HCT116 (cell line): ENCODE results near the gene C3orf20. TPM values are rescaled to one million over a fixed set of nuclear protein-coding genes. Genes with fewer than 3 reads are reported as not detected.

Experiments
- ATAC-seq: fragments of 200-7000 bp; cut with Tn5 transposase; 2 replicates; pipeline ENCODE4 v1.9.1; 2020; ENCODE audit warnings: mild to moderate bottlenecking, moderate library complexity
- BruUV-seq: library from RNA; stranded (reverse); fragments of 400-500 nt; replicated peaks from 2 replicates; lab custom pipeline; 2021; lab: Mats Ljungman, UMichigan
- CTCF ChIA-PET: fragments of 300-600 bp; sonication (Branson Sonifier 250); formaldehyde crosslinking; loops from one replicate; lab custom pipeline; 2021; ENCODE audit warnings: antibody characterized with exemption; lab: Charles Lee
- POLR2A ChIA-PET: fragments of 300-600, 350-600 bp; sonication (Branson Sonifier 250); formaldehyde crosslinking; loops from one replicate; lab custom pipeline; 2021; ENCODE audit warnings: antibody characterized with exemption; lab: Charles Lee
- RAD21 ChIA-PET, 2 experiments: fragments of 300-600 bp; sonication (Branson Sonifier 250); formaldehyde crosslinking; loops; one replicate each; lab custom pipeline; 2023; ENCODE audit warnings: low total read pairs in 2 of 2; ENCODE audit not compliant: uncharacterized antibody in 2 of 2, unreplicated experiment in 2 of 2, low non-redundant PET in 1 of 2; lab: Charles Lee
- DNase-seq: peaks from one replicate; pipeline ENCODE4 v3.0.0-alpha.2; 2010; ENCODE audit warnings: low read depth, low spot score
- H2AFZ ChIP-seq: fragments of 200-600 bp; shearing (Covaris generic), sonication (generic); 2 replicates; pipeline ENCODE4 v1.6.1; 2017; ENCODE audit warnings: low read depth, mixed run types, mixed read lengths, antibody characterized with exemption, low read length; ENCODE audit not compliant: poor library complexity, severe bottlenecking
- H3K27ac ChIP-seq: 2 replicates; pipeline ENCODE4 v1.5.1; 2012; ENCODE audit warnings: low read depth, low read length
- H3K27me3 ChIP-seq: fragments of 200-600 bp; sonication (generic); 2 replicates; pipeline ENCODE4 v1.6.1; 2016; ENCODE audit warnings: mixed run types, low read length, mixed read lengths; ENCODE audit not compliant: insufficient read depth
- H3K36me3 ChIP-seq, 2 experiments: fragments of 200-500 bp in 1 of 2; fragments of 200-600 bp in 1 of 2; sonication (Bioruptor generic) in 1 of 2; sonication (generic) in 1 of 2; 2 replicates each; pipeline versions ENCODE4 v1.5.1 to v1.6.1; 2014 to 2016; ENCODE audit warnings: low read length in 2 of 2, inconsistent platforms in 1 of 2, mixed read lengths in 1 of 2, mixed run types in 1 of 2; ENCODE audit not compliant: insufficient read depth in 2 of 2, control insufficient read depth in 1 of 2
- H3K4me1 ChIP-seq, 2 experiments: fragments of 200-600 bp in 1 of 2; sonication (generic) in 1 of 2; 2 replicates each; pipeline versions ENCODE4 v1.5.1 to v1.6.1; 2012 to 2017; ENCODE audit warnings: low read length in 2 of 2, inconsistent platforms in 1 of 2, mild to moderate bottlenecking in 1 of 2, mixed read lengths in 1 of 2, mixed run types in 1 of 2, moderate library complexity in 1 of 2; ENCODE audit not compliant: insufficient read depth in 2 of 2, control insufficient read depth in 1 of 2
- H3K4me2 ChIP-seq: fragments of 200-600 bp; sonication (generic); 2 replicates; pipeline ENCODE4 v1.6.1; 2017; ENCODE audit warnings: mixed run types, low read length, mixed read lengths
- H3K4me3 ChIP-seq, 2 experiments: fragments of 200-600 bp in 1 of 2; sonication (generic) in 1 of 2; replicated peaks in 1 of 2; 2 replicates each; pipeline ENCODE4 v1.5.1; 2011 to 2016; ENCODE audit warnings: low read length in 2 of 2, control low read depth in 1 of 2, low read depth in 1 of 2, mild to moderate bottlenecking in 1 of 2, mixed read lengths in 1 of 2, mixed run types in 1 of 2
- H3K79me2 ChIP-seq: fragments of 200-600 bp; sonication (generic); 2 replicates; pipeline ENCODE4 v1.6.1; 2017; ENCODE audit warnings: mild to moderate bottlenecking, mixed run types, low read length, moderate library complexity, mixed read lengths; ENCODE audit not compliant: insufficient read depth
- H3K9ac ChIP-seq: fragments of 200-600 bp; sonication (generic); 2 replicates; pipeline ENCODE4 v1.6.1; 2016; ENCODE audit warnings: low read length, mixed read lengths
- H3K9me2 ChIP-seq: fragments of 200-600 bp; sonication (generic), shearing (Covaris generic); 2 replicates; pipeline ENCODE4 v1.6.1; 2017; ENCODE audit warnings: mixed run types, mild to moderate bottlenecking, moderate library complexity; ENCODE audit not compliant: insufficient read depth
- H3K9me3 ChIP-seq, 2 experiments: fragments of 200-500 bp in 1 of 2; fragments of 200-600 bp in 1 of 2; sonication (Bioruptor generic) in 1 of 2; sonication (generic) in 1 of 2; 2 replicates each; pipeline ENCODE4 v1.6.1; 2014 to 2017; ENCODE audit warnings: low read length in 2 of 2, mixed read lengths in 2 of 2, inconsistent platforms in 1 of 2, low read depth in 1 of 2, mild to moderate bottlenecking in 1 of 2, mixed run types in 1 of 2, moderate library complexity in 1 of 2; ENCODE audit not compliant: control insufficient read depth in 1 of 2, insufficient read depth in 1 of 2
- H4K20me1 ChIP-seq: fragments of 200-600 bp; sonication (generic), shearing (Covaris generic); 2 replicates; pipeline ENCODE4 v1.6.1; 2017; ENCODE audit warnings: mixed run types, mild to moderate bottlenecking, moderate library complexity; ENCODE audit not compliant: insufficient read depth
- CBX3 ChIP-seq: IDR thresholded peaks from 2 replicates; pipeline ENCODE4 v1.6.1; 2012; ENCODE audit warnings: low read depth
- CTCF ChIP-seq, 3 experiments: fragments of 200-600 bp in 1 of 3; sonication (generic) in 1 of 3; IDR thresholded peaks in 2 of 3; conservative IDR thresholded peaks in 1 of 3; 2 replicates each; pipeline ENCODE4 v1.5.1; 2012 to 2017; ENCODE audit warnings: low read depth in 2 of 3, low read length in 2 of 3, antibody characterized with exemption in 1 of 3, borderline replicate concordance in 1 of 3, control low read depth in 1 of 3, mild to moderate bottlenecking in 1 of 3, mixed read lengths in 1 of 3, mixed run types in 1 of 3, moderate library complexity in 1 of 3; ENCODE audit not compliant: insufficient read depth in 1 of 3
- EGR1 ChIP-seq: IDR thresholded peaks from 2 replicates; pipeline ENCODE4 v1.6.1; 2012; ENCODE audit warnings: low read depth
- ELF1 ChIP-seq: IDR thresholded peaks from 2 replicates; pipeline ENCODE4 v1.6.1; 2012; ENCODE audit warnings: low read depth, borderline replicate concordance
- EZH2 ChIP-seq: fragments of 200-600 bp; sonication (generic); IDR thresholded peaks from 2 replicates; pipeline ENCODE4 v1.6.1; 2017; ENCODE audit warnings: antibody characterized with exemption, mixed run types
- EZH2phosphoT487 ChIP-seq: fragments of 200-600 bp; IDR thresholded peaks from 2 replicates; pipeline ENCODE4 v1.6.1; 2018; ENCODE audit warnings: antibody characterized with exemption, borderline replicate concordance
- JUND ChIP-seq: IDR thresholded peaks from 2 replicates; pipeline ENCODE4 v1.6.1; 2012
- MAX ChIP-seq: IDR thresholded peaks from 2 replicates; pipeline ENCODE4 v1.6.1; 2012
- POLR2A ChIP-seq: IDR thresholded peaks from 2 replicates; pipeline ENCODE4 v1.7.0; 2011; ENCODE audit warnings: borderline replicate concordance; ENCODE audit not compliant: insufficient read depth, insufficient read length; ENCODE audit errors: extremely low read depth
- RAD21 ChIP-seq: IDR thresholded peaks from 2 replicates; pipeline ENCODE4 v1.6.1; 2012; ENCODE audit warnings: low read depth, mild to moderate bottlenecking
- SIN3A ChIP-seq: IDR thresholded peaks from 2 replicates; pipeline ENCODE4 v1.6.1; 2012; ENCODE audit warnings: low read depth
- SP1 ChIP-seq: IDR thresholded peaks from 2 replicates; pipeline ENCODE4 v1.6.1; 2012; ENCODE audit warnings: low read depth
- SRF ChIP-seq: IDR thresholded peaks from 2 replicates; pipeline ENCODE4 v1.6.1; 2012; ENCODE audit warnings: low read depth
- TCF7L2 ChIP-seq: IDR thresholded peaks from 2 replicates; pipeline ENCODE4 v1.7.0; 2011; ENCODE audit warnings: borderline replicate concordance, inconsistent platforms; ENCODE audit not compliant: insufficient read depth, insufficient read length; ENCODE audit errors: extremely low read depth
- ZFX ChIP-seq: fragments of 450-650 bp; IDR thresholded peaks from 2 replicates; pipeline ENCODE4 v1.6.1; 2017
- intact Hi-C: fragments of 100-400 bp; cut with micrococcal nuclease; formaldehyde crosslinking; loops from 2 replicates; pipeline ENCODE4 v1.10.0; 2022
- total RNA-seq: library from RNA; stranded (reverse); gene quantifications from one replicate; pipeline ENCODE4 v1.2.1, GENCODE V29; 2021; ENCODE audit not compliant: unreplicated experiment
- TF ChIP-seq, protein P1 (sequence below): IDR thresholded peaks from 2 replicates; pipeline ENCODE4 v1.6.1; 2012

C3orf20 gene
- total RNA-seq, 1 experiment from 2014 or later, result 0.20 TPM

DNA sequence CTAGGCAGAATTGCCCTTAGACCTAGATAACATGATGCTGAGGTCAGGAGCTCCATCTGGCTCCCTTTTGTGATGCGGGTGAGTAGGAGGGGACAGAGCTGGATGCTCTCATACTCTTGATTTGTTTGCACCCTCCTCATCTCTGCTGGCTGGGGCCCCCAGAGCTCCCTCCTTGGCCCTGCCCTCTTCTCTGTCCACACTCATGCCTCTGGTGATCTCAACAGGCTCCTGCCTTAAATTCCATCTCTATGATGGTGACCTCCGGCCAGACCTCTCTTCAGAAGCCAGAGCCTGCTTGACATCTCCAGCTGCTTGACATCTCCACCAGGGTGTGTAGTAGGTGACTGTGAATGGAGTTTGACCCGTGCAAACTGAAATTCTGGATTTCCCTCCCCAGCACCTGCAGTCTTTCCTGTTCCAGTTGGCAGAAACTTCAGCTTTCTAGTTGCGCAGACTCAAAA lies 139.5 kb downstream of the C3orf20 start:
- H3K4me3 ChIP-seq, result no peak overlapping the region
- no TSS peak for BruUV-seq
- peaks cover 14% of the 10 kb centered on the region; the same call in 1 of the 2 replicates for H3K27me3 ChIP-seq
- no peak overlapping the region for H3K4me2 ChIP-seq
- TF ChIP-seq JUND, result no peak
- TF ChIP-seq ELF1, result no peak
- no peak for TF ChIP-seq MAX
- TF ChIP-seq SIN3A, result no peak
- TF ChIP-seq POLR2A, result no peak
- no peak for TF ChIP-seq EZH2phosphoT487
- TF ChIP-seq CTCF (IDR thresholded peaks at IDR 0.05 in 2 of 3, conservative IDR thresholded peaks at IDR 0.05 in 1 of 3; ENCODE audit: borderline replicate concordance in 1 of 3, insufficient read depth in 1 of 3, low read depth in 2 of 3, low read length in 2 of 3), result no peak
- no peak for TF ChIP-seq EZH2
- no peak for TF ChIP-seq SP1
- intact Hi-C loops, result no loop called here
- ATAC-seq, result no peak
- no peaks in the 10 kb centered on the region for H3K9me3 ChIP-seq
- no peaks in the 10 kb centered on the region for H3K4me1 ChIP-seq
- no peaks in the 10 kb centered on the region for H3K79me2 ChIP-seq
- no peaks in the 10 kb centered on the region for H3K9me2 ChIP-seq
- ChIA-PET CTCF (no interaction called here), RAD21 (no interaction called here), POLR2A (no interaction called here)
- no peak overlapping the region for H3K9ac ChIP-seq
- H3K27ac ChIP-seq, result no peak overlapping the region
- no peak for DNase-seq
- H4K20me1 ChIP-seq, result no peaks in the 10 kb centered on the region
- no peaks in the 10 kb centered on the region for H3K36me3 ChIP-seq
- no peak overlapping the region for H2AFZ ChIP-seq

DNA sequence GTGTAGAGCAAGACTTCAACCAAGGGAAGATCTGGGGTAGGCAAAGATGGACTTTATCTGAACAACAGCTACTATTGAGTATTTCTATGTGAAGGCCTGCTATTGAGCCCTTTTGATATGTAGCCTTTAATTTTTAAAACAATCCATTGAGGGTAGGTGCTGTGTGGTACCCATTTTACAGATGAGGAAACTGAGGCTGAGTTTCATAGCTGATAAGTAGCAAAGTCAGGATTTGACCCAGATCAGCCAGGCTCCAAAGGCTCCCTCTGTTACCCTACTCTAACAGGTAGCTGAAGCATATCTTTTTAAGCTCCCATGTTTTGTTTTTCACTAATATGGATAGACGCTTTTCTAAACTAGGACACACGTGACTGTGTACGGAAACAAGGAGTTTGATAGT lies 141.4 kb downstream of the C3orf20 start:
- DNase-seq, result no peak
- H2AFZ ChIP-seq, result no peak overlapping the region
- BruUV-seq, result no TSS peak
- ChIA-PET POLR2A (no interaction called here), CTCF (no interaction called here), RAD21 (no interaction called here)
- no peak overlapping the region for H3K4me2 ChIP-seq
- TF ChIP-seq SRF (no peak), SIN3A (no peak), CTCF (IDR thresholded peaks at IDR 0.05 in 2 of 3, conservative IDR thresholded peaks at IDR 0.05 in 1 of 3; ENCODE audit: borderline replicate concordance in 1 of 3, insufficient read depth in 1 of 3, low read depth in 2 of 3, low read length in 2 of 3) (no peak), TCF7L2 (no peak), EGR1 (no peak), MAX (no peak), POLR2A (no peak), CBX3 (no peak), RAD21 (no peak), EZH2phosphoT487 (no peak), JUND (no peak), ELF1 (no peak), ZFX (no peak)
- TF ChIP-seq, protein P1, sequence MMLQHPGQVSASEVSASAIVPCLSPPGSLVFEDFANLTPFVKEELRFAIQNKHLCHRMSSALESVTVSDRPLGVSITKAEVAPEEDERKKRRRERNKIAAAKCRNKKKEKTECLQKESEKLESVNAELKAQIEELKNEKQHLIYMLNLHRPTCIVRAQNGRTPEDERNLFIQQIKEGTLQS, result no peak
- no peak overlapping the region for H3K4me3 ChIP-seq
- no peaks in the 10 kb centered on the region for H3K36me3 ChIP-seq
- no peaks in the 10 kb centered on the region for H3K4me1 ChIP-seq
- no peaks in the 10 kb centered on the region for H4K20me1 ChIP-seq
- H3K27me3 ChIP-seq, result peaks cover 15% of the 10 kb centered on the region; the same call in 1 of the 2 replicates
- H3K9me2 ChIP-seq, result no peaks in the 10 kb centered on the region
- no peak overlapping the region for H3K27ac ChIP-seq
- H3K79me2 ChIP-seq, result no peaks in the 10 kb centered on the region
- ATAC-seq, result no peak
- intact Hi-C loops, result no loop called here
- no peak overlapping the region for H3K9ac ChIP-seq
- no peaks in the 10 kb centered on the region for H3K9me3 ChIP-seq
